HG03520 (cell line): Measurements from ENCODE around the gene COL17A1.
A peak's percentile ranks its signal among the peaks of the same experiment; 100 is the strongest.

ENCODE experiments used
- ATAC-seq: cut with Tn5 transposase; IDR thresholded peaks from one replicate; pipeline ENCODE4 v1.9.1; 2021; ENCODE audit warnings: mild to moderate bottlenecking, moderate library complexity; ENCODE audit not compliant: unreplicated experiment

The COL17A1 gene

DNA sequence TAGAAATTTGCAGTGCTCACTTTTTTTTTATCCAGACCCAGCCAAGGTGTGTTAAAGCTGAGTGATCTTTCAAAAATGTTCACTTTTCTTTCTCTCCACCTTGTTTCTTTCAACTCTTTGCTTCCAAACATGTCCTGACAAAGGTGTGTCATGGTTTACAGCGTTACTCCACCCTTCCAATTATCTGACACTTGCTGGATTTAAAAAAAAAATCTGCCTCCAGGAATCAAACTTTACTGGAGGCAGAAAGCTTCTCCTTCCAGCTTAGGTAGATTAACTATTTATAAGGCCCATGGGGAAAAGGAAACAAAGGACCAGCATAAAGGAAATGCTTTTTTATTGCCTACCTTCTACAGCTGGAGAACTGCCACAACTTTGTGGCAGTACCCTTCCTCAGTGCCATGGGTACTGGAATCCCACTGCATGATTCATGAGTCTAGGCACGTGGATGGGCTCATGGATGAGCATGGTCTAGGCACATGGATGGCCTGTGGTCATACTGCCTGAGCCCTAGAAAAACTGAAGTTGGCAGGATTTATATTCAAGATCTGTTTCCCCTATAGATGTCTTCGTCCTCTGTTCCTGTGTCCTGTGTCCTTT lies at the start of gene COL17A1:
TSS of gene COL17A1 (minus strand) at position 80 of the 600 bp plus-strand sequence. CDS start 5,207 bp downstream, outside the sequence.
- no peak for ATAC-seq

DNA sequence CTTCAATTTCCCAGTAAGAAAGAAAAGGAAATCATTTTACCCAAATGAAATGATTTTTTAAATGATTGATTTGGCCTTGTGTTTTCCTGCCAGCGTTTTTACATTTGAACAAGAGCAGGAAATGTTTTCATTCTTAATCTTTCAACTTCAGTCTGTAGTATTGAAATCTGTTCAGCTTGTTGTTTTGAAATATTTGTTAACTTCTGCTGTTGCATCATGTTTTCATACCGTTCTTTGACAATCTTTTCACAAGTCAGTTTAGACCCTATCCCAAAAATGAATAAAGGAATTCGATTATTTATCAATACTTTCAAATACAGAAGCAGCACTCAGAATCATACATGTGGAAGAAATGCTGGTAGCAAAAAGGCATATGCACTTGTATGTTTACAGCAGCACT lies 44.4 kb upstream of the COL17A1 start:
- no peak for ATAC-seq

DNA sequence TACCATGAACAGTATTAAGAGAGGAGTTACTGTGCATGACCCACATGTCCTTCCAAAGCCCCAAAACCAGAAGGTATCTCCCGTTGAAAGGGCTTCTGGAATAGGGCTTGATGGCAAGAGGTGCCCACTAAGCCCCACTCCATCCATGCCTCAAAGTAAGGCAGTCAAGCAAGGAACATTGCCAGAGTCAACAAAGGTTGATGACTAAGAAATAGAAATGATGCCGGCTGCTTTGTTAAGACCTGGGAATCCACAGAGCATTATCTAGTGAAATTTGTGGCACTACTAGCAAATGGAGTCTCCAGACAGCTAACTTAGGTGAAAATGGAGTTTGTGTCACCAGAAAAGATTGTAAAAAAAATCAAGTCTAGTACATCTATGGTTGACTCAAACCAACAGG lies 42.5 kb upstream of the COL17A1 start:
- no peak for ATAC-seq

DNA sequence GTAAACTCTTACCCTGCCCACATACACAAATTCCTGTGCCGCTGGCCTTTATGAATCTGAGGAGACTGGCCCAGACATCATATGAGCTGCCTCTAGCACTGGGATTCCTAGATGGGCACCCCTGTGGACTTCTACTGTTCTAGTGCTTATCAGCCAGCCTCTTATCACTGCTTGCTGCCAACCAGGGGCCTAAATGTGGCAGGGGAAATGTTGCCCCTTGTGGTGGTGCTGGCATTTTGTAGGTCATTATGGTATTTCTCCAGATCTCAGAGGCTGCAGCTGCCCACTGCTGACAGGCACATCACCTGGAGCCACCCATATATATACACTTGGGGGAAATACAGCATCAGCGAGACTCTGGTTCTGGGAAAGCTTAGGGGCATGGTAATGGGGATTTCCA lies 41.7 kb upstream of the COL17A1 start:
- ATAC-seq: no peak

DNA sequence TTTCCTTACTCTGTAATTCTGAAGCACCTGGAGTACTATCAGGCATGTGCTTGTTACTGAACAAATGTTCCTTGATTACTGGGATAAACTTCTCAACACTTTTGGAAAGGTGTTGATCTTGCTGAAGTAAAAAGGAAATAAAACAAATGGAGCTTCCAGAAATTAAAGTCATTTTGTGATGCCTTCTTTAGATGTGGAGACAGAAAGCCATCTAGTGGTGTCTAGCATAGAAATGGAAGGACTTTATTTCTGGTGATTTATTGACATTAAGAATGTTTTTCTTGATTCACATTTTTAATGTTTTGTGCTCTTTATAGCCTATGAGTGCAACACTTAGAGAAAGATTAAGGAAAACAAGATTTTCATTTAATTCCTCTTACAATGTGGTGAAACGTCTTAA lies 37.7 kb upstream of the COL17A1 start:
- ATAC-seq: no peak

DNA sequence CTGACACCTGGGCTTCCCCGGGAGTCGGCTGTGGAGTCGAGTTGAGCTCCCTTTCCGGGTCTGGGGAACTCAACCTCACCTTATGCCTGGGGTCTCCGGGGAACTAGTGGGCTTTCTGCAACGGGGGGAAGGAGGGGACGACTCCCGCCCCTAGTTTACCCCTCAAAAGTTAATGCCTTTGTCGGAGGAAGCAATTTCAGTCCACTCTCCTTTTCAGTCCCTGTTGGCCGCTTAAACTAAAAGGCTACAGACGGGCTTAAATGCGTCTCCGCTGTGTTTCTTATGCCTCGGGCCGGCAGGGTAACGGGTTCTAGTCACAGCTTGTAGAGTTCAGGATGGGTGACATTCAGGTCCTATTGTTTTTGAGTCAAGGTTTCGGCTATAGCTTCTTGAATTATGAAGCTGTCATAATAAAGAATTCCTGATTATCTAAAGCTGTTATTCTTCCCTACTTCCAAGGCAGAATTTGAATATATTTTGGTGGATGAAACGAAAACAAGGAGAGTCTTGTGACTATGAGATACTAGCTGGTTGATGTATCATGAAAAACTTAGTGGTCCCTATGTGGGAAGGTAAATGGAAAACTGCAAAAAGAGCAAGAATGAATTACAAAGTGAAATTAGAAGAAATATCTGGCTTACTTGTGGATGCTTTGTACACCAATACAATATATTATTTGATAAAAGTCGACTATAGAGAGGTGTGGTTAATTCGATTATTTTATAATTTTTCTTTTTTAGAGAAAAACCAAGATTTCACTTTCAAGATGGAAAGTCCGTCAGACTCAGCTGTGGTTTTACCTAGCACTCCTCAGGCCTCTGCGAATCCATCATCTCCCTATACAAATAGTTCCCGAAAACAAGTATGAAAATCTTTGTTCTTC lies 36.8 kb upstream of the COL17A1 start:
- no peak for ATAC-seq

DNA sequence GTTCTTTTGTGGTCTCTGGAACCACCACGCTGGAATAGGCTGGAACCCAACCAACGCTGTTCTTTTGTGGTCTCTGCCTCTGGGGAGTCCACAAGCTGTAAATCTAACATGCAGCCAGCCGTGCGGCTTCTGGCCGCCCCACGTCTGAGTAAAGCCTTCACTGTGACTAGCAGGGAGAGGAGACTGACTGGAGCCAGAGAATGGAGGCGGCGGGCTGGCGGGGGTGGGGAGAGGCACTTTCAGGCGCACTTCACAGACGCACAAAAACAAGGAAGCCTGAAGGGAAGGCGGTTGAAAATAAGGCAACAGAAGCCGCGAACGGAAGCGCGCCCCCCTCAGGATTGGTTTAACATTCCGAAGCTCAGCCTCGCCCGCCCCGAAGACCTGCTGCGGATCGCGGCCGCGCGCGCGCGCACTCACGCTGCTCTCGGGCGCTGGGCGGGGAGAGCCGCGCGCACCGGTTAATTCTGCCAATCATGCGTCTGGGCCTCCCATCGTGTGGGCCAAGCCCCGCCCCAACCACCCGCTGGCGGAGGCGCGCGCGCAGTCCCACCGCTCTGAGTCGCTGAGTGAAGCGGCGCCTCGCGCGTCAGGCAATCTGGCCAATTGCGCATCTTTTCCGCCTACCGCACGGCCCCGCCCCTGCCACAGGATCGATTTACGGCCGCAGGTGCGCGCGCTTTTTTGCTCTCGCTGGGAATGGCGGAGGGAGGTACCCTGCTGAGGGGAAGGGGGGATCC lies 36.0 kb upstream of the COL17A1 start, which contains the start of gene SFR1:
TSS of gene SFR1 (plus strand) at position 687 of the 740 bp plus-strand sequence. CDS start at position 700, 13 bp downstream.
- peak; percentile 89 for ATAC-seq

DNA sequence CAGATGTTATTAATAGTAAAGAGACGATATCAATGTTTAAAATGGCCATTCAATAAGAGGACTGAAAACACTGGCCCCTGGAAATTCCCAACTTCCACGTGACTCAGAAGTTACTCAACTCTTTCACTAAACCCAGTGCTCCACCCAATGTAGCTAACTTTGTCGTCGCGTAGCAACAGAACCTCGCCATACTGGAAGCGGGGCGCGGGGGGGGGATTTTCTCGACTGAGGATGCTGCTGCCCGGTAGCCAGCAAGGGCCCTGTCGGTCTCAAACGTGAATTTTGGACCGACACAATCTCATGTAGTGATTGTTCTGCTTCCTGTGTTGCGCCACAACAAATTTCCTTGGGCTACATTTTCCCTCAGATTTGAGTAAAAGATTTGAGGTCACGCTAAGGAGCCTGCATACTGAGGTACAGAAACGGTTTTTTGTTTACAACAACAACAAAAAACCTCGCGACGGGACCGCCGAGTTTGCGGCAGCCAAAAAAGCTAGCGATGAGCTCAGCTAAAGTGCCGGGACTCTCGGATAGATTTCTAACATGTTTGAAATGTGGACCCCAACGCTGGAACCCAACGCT lies 35.3 kb upstream of the COL17A1 start:
- peak; percentile 37 for ATAC-seq

DNA sequence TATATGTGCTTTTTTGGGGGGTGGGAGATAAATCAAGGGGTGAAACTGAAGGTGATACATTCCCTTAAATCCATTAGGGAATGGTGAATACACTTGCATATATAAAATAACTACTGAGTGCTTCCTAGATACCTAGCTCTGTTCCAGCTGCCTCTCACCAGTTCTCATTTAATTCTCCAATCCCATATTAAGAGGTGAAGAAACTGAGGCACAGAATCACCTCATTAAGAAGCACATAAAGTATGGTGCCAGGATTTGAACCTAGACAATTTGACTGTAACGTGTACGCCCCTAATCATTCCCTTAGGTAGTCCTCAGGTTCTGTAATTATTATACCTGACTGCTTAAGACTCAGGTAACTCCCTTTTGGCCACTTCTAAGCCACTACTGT lies 34.8 kb upstream of the COL17A1 start:
- no peak for ATAC-seq

DNA sequence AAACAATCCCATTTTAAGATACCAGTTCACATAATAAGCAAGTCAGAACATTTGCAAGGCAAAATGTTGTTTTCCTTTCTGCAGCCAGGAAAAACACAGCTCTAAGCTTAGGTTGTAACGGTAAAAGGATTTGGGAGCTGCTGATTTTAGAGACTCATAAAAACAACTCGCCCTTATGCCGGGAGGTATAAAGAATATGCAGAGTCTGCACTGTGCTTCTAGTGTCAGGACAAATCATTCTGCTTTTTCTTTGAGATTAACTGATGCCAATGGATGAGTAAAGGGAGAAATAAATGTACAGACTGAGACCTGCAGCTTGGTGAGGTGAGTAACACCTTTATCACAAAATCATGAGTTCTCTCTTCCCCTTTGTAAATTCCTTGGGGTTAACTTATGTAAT lies 34.3 kb upstream of the COL17A1 start:
- ATAC-seq: no peak

DNA sequence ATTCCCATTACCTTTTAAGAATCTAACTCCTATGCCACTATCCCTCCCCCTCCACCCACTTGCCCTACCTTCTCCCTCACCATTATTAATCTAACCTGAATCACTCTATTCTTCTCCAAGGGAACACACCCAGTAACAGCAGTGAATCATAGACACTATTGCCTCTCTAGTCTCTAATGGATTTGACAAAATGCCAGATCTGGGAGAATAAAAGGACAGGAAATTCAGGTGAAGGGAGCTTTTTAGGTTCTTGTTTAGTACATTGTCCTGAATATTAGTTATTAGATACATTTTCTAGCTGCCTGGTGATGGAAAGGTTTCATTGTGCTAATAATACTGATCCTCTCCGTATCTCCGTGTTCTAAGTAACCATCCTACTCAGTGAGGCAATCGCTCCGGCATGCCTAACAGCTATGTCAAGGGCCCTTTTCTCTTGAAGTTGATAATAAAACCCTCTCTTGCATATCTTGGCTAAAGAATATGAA lies 32.2 kb upstream of the COL17A1 start:
- ATAC-seq: no peak

DNA sequence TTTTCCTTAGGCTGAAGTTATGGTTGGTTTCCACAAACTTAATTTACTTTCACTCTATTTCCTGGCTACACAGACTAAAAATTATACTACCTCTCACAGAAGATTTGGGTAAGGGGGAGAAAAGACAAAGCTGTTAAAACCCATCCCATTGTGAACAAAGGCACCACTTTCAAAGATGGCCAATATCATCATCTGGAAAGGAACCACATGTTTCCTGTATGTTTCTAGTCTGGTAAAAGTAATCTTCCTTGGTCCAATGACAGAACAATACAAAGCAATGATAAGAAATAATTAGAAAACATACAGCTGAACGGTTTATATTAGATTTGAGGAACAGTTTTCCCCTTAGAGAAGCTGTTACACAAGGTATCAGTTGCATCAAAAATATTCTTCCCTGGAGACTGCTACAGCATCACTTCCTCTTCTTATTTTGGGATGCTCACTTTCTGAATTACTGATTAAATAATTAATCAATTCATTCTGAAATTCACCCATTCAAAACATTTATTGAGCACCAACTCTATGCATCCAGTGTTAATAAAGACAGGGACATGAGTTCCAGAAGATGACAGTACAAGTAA lies 27.8 kb upstream of the COL17A1 start:
- ATAC-seq: no peak

DNA sequence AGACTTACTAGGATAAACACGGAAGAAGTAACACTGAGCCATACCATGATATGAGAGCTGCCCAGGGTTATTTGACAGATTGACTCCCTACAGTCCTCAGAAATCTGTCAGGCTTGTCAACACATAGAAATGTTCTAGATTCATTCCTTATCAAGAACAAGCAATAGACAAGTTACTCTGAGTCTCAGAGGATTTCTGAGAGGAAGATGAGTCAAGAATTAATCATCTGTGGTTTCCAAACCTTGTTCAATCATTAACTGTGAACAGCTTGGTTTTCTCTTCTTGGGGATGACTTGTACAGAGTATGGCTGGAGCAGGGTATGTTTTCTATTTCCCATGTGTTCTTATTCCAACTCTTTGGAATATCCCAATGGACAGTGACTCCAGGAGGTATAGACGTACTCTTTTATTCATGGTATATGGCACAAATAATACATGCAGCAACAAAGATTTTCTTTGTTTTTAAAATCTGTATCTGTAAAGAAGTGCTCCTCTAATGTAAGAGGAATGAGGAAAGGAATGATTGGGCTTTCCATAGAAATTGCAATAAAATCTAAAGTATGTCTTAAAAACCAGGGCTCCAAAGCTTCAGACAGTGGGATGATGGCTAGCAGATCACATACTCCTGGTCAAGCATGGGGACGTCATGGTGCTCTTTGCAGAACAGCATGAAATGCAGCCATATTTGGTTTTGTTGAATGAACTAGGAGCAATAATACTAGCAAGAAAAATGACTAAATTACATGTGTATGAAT lies 24.4 kb upstream of the COL17A1 start:
- ATAC-seq: peak; percentile 83

DNA sequence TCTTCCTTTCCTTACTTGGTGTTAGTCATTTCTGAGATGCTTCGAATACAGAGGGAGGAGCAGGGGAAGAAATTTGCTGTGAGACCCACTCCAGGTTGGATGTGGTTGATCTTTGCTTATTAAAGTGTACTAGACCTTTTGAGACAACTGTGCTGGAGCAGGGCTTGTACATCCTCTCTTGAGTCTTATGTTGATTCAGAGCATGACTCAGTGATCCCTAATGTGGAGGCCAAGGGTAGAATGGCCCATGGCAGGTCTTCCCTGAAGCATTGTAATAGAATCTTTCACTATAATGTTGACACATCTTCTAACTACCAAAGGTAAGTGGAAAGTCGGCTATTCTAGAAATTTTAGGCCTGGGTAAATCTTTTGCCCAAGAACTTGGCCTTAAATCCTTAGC lies 19.2 kb upstream of the COL17A1 start:
- no peak for ATAC-seq

DNA sequence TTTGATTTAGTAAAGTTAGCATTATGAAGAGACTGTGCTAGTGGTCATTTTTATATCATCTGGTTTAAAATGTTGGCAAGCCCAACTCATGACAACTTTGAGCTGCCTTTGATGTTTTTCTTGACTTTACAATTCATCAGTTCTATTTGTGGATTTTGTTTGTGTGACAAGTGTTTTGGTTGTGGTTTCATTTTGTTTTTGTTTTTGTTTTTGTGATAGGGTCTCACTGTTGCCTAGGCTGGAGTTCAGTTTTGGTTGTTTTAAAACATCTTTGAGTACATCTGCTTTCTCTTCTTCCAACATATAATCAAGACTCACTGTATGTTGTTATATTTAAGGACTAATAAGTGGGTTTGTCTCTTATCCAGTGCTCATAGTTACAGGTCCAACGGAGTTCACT lies 18.7 kb upstream of the COL17A1 start:
- ATAC-seq: no peak

DNA sequence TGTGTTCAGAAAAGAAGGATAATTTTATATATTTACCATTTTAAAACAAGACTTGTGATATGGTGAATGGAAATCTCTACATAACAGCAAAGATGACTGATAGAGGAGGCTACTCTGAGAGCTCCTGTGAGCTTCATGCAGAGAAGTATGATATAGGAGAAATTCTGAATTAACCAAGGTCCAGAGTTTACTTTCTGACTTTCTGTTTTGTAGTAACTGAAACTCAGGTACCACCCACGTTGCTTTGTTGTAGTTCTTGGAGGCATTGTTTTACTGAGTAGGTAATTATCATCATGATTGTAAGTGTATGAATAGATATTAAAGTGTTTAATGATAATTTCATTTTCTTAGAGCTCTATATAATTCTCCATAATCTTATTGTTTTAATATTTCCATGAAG lies 18.3 kb upstream of the COL17A1 start:
- peak; percentile 70 for ATAC-seq

DNA sequence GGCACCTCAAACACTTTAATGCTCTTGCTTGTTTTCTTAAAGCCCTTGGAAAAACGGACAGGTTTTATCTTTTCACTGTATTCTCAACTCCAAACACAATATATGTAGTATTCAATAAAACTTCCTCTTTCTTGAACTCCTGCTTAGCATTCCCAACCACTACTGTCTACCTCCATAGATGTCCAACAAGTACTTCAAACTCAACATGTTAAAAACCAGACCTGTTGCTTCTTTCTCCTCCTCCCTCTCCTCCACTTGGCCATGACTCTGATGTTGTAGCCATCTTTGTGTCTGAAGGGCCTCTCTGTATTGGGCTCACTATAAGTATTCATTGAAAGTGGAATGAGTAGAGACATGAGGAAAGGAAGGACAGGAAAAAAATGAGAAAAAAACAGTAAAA lies 16.2 kb upstream of the COL17A1 start:
- ATAC-seq: no peak

DNA sequence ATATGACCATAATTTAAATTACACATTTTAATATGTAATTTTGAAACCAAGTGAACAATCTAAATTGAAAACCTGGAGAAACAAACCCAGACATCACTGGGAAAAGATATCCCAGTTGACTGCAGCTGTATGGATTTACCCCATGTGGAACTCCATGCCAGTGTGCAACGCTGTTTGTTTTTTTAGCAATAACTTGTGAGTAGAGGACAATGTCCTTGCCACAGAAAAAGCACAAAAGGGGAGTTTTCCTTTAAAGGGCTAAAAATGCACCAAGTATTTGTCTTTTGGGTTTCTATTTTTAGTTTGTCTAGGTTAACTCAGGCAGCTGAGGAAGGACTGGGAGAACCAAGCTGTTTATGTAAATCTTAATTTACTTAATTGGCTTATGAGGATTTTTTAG lies 15.1 kb upstream of the COL17A1 start:
- ATAC-seq: no peak

DNA sequence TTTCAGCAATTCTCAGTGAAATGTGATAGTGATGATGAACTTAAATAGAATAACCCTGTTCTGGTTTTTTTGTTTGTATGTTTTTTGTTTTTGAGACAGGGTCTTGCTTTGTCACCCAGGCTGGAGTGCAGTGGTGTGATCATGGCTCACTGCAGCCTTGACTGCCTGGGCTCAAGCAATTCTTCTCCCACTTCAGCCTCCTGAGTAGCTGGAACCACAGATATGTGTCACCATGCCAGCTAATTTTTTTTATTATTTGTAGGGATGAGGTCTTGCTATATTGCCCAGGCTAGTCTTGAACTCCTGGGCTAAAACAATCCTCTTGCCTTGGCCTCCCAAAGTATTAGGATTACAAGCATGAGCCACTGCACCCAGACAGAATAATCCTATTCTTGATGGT lies 14.3 kb upstream of the COL17A1 start:
- ATAC-seq: no peak

DNA sequence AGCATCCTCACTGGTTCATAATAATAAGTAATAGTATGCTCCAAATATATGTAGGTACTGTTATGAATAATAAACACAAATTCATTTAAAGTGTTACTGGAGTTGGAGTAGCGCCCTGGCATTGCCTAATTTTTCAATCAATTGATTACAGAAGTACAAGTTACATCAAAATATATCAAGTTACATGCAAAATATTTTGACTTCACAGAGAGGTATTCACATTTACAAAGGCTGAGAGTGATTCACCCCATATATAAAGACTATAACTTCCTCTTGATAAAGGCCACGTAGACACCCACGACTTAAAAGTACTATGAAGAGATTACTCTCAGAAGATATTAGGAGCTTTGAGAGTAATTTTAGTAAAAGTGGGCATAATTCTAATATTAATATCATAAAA lies 13.6 kb upstream of the COL17A1 start:
- no peak for ATAC-seq
